ENCODE results near the gene SDF4.

DNA sequence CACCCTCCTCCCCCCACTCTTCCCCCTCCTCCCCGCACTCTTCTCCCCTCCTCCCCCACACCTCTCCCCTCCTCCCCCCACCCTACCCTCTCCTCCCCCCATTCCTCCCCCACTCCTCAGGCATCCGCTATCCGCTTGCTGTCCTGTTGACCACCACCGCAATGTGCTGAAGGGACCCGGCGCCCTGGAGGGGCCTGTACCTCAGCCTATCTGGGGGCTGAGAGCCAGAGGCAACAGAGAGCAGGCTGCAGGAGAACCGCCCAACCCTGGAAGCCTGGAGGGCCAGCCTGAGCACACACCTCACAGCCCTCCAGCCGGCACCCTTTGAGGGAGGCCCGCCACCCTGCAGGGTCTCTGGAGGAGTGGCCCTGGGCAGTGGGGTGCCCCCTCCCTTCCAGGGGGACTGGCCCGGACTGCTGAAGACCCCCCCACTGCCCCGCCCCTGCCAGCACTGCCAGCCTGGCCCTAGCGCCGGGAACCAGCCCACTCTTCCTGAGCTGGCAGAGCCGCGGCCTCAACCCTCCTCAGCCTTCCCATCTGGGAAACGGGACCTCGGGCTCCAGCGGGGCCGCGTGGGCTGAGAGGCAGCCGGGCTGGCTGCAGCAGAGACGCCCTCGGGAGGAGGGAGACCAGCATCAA lies 13.5 kb upstream of the SDF4 start:
- TF ChIP-seq NFIC (IDR thresholded peaks at IDR 0.05) = no peak
- no peak for TF ChIP-seq EGR1 (IDR thresholded peaks at IDR 0.05)
- no peak for TF ChIP-seq TAF1 (IDR thresholded peaks at IDR 0.05; ENCODE audit: low read depth)
- TF ChIP-seq, protein P1, sequence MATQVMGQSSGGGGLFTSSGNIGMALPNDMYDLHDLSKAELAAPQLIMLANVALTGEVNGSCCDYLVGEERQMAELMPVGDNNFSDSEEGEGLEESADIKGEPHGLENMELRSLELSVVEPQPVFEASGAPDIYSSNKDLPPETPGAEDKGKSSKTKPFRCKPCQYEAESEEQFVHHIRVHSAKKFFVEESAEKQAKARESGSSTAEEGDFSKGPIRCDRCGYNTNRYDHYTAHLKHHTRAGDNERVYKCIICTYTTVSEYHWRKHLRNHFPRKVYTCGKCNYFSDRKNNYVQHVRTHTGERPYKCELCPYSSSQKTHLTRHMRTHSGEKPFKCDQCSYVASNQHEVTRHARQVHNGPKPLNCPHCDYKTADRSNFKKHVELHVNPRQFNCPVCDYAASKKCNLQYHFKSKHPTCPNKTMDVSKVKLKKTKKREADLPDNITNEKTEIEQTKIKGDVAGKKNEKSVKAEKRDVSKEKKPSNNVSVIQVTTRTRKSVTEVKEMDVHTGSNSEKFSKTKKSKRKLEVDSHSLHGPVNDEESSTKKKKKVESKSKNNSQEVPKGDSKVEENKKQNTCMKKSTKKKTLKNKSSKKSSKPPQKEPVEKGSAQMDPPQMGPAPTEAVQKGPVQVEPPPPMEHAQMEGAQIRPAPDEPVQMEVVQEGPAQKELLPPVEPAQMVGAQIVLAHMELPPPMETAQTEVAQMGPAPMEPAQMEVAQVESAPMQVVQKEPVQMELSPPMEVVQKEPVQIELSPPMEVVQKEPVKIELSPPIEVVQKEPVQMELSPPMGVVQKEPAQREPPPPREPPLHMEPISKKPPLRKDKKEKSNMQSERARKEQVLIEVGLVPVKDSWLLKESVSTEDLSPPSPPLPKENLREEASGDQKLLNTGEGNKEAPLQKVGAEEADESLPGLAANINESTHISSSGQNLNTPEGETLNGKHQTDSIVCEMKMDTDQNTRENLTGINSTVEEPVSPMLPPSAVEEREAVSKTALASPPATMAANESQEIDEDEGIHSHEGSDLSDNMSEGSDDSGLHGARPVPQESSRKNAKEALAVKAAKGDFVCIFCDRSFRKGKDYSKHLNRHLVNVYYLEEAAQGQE (IDR thresholded peaks at IDR 0.05; ENCODE audit: low read depth) = no peak
- TF ChIP-seq CREB1 (IDR thresholded peaks at IDR 0.05; ENCODE audit: low read depth) = no peak
- TF ChIP-seq MAX (IDR thresholded peaks at IDR 0.05) = no peak
- no peak for TF ChIP-seq RAD21 (IDR thresholded peaks at IDR 0.05; ENCODE audit: low read depth)

Data from Ishikawa (cell line).